ENCODE measurements around the gene KRTAP22-1. TPM values are rescaled to one million over a fixed set of nuclear protein-coding genes. Genes with fewer than 3 reads are reported as not detected.

Gene KRTAP22-1
- total and polyA plus RNA-seq, 2 of the 4 experiments (the other 2 are of a cell fraction): not detected

DNA sequence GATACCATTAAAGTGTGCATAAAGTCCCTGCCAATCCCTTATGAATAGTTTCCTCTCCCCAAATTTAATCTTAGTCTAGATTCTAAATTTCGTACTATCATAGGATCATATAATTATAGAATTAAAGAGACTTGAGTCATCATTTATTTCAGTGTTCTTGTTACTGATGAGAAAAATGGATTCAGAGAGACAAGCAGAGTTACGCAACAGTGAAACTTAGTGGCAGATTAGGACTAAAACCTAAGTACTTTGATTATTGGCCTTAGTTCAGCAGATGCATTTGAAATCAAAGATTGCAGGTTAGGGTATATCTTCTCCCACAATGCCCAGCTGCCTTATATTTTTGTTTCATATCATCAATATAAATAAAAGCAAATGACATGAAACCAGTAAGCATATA is 38.9 kb upstream of the KRTAP22-1 start:
- no CpG with 5 or more reads among the region's 2 CpGs for WGBS, 2 experiments (ENCODE audit: extremely low coverage in 2 of 2, insufficient read length in 1 of 2)
- H3K27ac ChIP-seq (ENCODE audit: insufficient read depth, low read length): no peak overlapping the region
- no peak overlapping the region for H4K91ac ChIP-seq (ENCODE audit: insufficient read depth, low read depth, low read length)
- H3K79me1 ChIP-seq (ENCODE audit: low read depth in 1 of 2, low read length in 2 of 2): no peaks in the 10 kb centered on the region
- no peak for TF ChIP-seq BHLHE40 (IDR thresholded peaks at IDR 0.05; ENCODE audit: low read depth, low read length)
- peak; percentile 72 for TF ChIP-seq CEBPB (IDR thresholded peaks at IDR 0.05; ENCODE audit: low read depth, low read length)
- TF ChIP-seq RAD21 (IDR thresholded peaks at IDR 0.05; ENCODE audit: low read length): no peak
- intact Hi-C loops (cut with micrococcal nuclease): no loop called here
- H2BK20ac ChIP-seq (ENCODE audit: low read depth, low read length): no peak overlapping the region
- H2BK120ac ChIP-seq (ENCODE audit: low read depth, low read length): no peak overlapping the region
- no peaks in the 10 kb centered on the region for H3K9me1 ChIP-seq (ENCODE audit: insufficient read depth, low read length)
- BruUV-seq (replicated peaks): no TSS peak
- H3K27me3 ChIP-seq (ENCODE audit: control insufficient read depth, insufficient read depth, low read length): no peaks in the 10 kb centered on the region
- H2AK9ac ChIP-seq (replicated peaks; ENCODE audit: low read depth, low read length, poor library complexity): no peak overlapping the region
- H3K14ac ChIP-seq (replicated peaks; ENCODE audit: low read depth, low read length): no peak overlapping the region
- DNase-seq (no peak), ATAC-seq (ENCODE audit: low read depth) (no peak)
- no peak overlapping the region for H3K4me3 ChIP-seq (ENCODE audit: insufficient read depth, low read depth, low read length)
- H3K9me3 ChIP-seq (ENCODE audit: control insufficient read depth, insufficient read depth, low read length): peaks cover 4% of the 10 kb centered on the region; the same call in 1 of the 2 replicates
- dilution Hi-C loops (cut with HindIII; ENCODE audit: low sequenced_read_pairs, unreplicated experiment): no loop called here
- H4K20me1 ChIP-seq (ENCODE audit: insufficient read depth, low read length): no peaks in the 10 kb centered on the region
- no peak overlapping the region for H2BK15ac ChIP-seq (ENCODE audit: low read depth, low read length)
- POLR2A ChIA-PET (ENCODE audit: unreplicated experiment): no interaction called here
- no peak overlapping the region for H4K8ac ChIP-seq (ENCODE audit: low read depth in 2 of 2, low read length in 2 of 2)
- H2AFZ ChIP-seq (replicated peaks; ENCODE audit: low read length, poor library complexity): no peak overlapping the region
- H3K23ac ChIP-seq (ENCODE audit: low read depth, low read length): no peak overlapping the region
- no peak overlapping the region for H3K9ac ChIP-seq (ENCODE audit: low read depth, low read length)
- no peak overlapping the region for H3K56ac ChIP-seq (ENCODE audit: extremely low read depth, insufficient read depth, low read length)
- H2AK5ac ChIP-seq (ENCODE audit: low read depth, low read length): no peak overlapping the region
- no peak overlapping the region for H3K4ac ChIP-seq (ENCODE audit: low read depth, low read length)
- H3K18ac ChIP-seq (ENCODE audit: low read depth, low read length): no peak overlapping the region
- no peaks in the 10 kb centered on the region for H3K36me3 ChIP-seq (ENCODE audit: control insufficient read depth, insufficient read depth, low read length)
- CTCF ChIA-PET: no interaction called here
- H3K4me2 ChIP-seq (ENCODE audit: low read depth, low read length): no peak overlapping the region
- no peak overlapping the region for H2BK5ac ChIP-seq (ENCODE audit: low read depth, low read length, poor library complexity, severe bottlenecking)
- no peak overlapping the region for H4K5ac ChIP-seq (ENCODE audit: low read depth, low read length)
- in situ Hi-C loops (cut with MboI; ENCODE audit: low sequenced_read_pairs): no loop called here
- no peaks in the 10 kb centered on the region for H3K4me1 ChIP-seq (ENCODE audit: control insufficient read depth, insufficient read depth, low read length)

Data from IMR-90 (cell line).